Subcutaneous abdominal adipose tissue (tissue), 5 donors: ENCODE results near the gene F2R.
"Not testable (repeated sequence)": the region's sequence is repeated elsewhere in the genome, so short reads cannot be mapped to it uniquely, and the experiment has no call there.

Experiments used
- H3K27ac ChIP-seq: one replicate; pipeline ENCODE4 v1.7.0; 2013; ENCODE audit warnings: low read depth, mild to moderate bottlenecking, inconsistent platforms, low read length, moderate library complexity
- H3K27me3 ChIP-seq, 5 donors: one replicate each; pipeline ENCODE4 v1.7.0; 2013; ENCODE audit warnings: low read length in 5 of 5, inconsistent platforms in 1 of 5; ENCODE audit not compliant: control insufficient read depth in 5 of 5, insufficient read depth in 4 of 5
- H3K36me3 ChIP-seq, 5 donors: one replicate each; pipeline ENCODE4 v1.7.0; 2013; ENCODE audit warnings: low read length in 5 of 5; ENCODE audit not compliant: control insufficient read depth in 5 of 5, insufficient read depth in 5 of 5
- H3K4me1 ChIP-seq, 5 donors: one replicate each; pipeline ENCODE4 v1.7.0; 2013; ENCODE audit warnings: low read length in 5 of 5, mild to moderate bottlenecking in 3 of 5, moderate library complexity in 1 of 5; ENCODE audit not compliant: control insufficient read depth in 5 of 5, insufficient read depth in 5 of 5
- H3K4me3 ChIP-seq, 5 donors: one replicate each; pipeline ENCODE4 v1.7.0; 2013; ENCODE audit warnings: low read length in 5 of 5, low read depth in 1 of 5
- H3K9ac ChIP-seq, 5 donors: one replicate each; pipeline ENCODE4 v1.7.0; 2013; ENCODE audit warnings: low read length in 5 of 5, mild to moderate bottlenecking in 4 of 5, moderate library complexity in 3 of 5
- H3K9me3 ChIP-seq, 5 donors: one replicate each; pipeline ENCODE4 v1.7.0; 2013; ENCODE audit warnings: low read length in 5 of 5; ENCODE audit not compliant: control insufficient read depth in 5 of 5
- donor health status: healthy.
- donor health status: healthy.
- donor health status: healthy.
- donor health status: healthy.
- donor health status: healthy.

F2R gene

GRCh38 chr5:76680826-76681225 lies 35.1 kb upstream of the F2R start:
- H3K36me3 ChIP-seq: not testable (repeated sequence)

GRCh38 chr5:76681287-76681686 lies 34.6 kb upstream of the F2R start:
- H3K36me3 ChIP-seq: peaks cover 0 to 7% (median 0%) of the 10 kb centered on the region in 5 donors
- no peaks in the 10 kb centered on the region for H3K27me3 ChIP-seq
- H3K4me1 ChIP-seq: peaks cover 0 to 10% (median 0%) of the 10 kb centered on the region in 5 donors
- no peak overlapping the region for H3K27ac ChIP-seq
- no peaks in the 10 kb centered on the region for H3K9me3 ChIP-seq
- H3K4me3 ChIP-seq: no peak overlapping the region
- no peak overlapping the region for H3K9ac ChIP-seq

More at GRCh38 chr5:76680826-76681225, 35.1 kb upstream of the F2R start:
- not testable (repeated sequence) for H3K4me3 ChIP-seq, H3K9ac ChIP-seq, H3K4me1 ChIP-seq, H3K27ac ChIP-seq, H3K9me3 ChIP-seq, H3K27me3 ChIP-seq

- Histone ChIP-seq H3K9ac (no peak overlapping the region), H3K36me3 (peaks cover 0 to 7% (median 0%) of the 10 kb centered on the region in 5 donors), H3K27me3 (no peaks in the 10 kb centered on the region), H3K27ac (no peak overlapping the region), H3K9me3 (no peaks in the 10 kb centered on the region), H3K4me1 (peaks cover 0 to 10% (median 0%) of the 10 kb centered on the region in 5 donors), H3K4me3 (no peak overlapping the region)
These were observed 33.5 kb upstream of the F2R start for GRCh38 chr5:76682387-76682786.

GRCh38 chr5:76683816-76684731 lies 31.9 kb upstream of the F2R start:
- Histone ChIP-seq H3K9me3 (no peaks in the 10 kb centered on the region), H3K4me3 (no peak overlapping the region), H3K27me3 (no peaks in the 10 kb centered on the region), H3K4me1 (peaks cover 0 to 5% (median 0%) of the 10 kb centered on the region in 5 donors), H3K9ac (no peak overlapping the region), H3K36me3 (peaks cover 0 to 6% (median 0%) of the 10 kb centered on the region in 5 donors), H3K27ac (no peak overlapping the region)

- H3K27ac ChIP-seq: no peak overlapping the region
These were observed 31.0 kb upstream of the F2R start for GRCh38 chr5:76684756-76685519.

GRCh38 chr5:76685704-76686103 lies 30.2 kb upstream of the F2R start:
- H3K36me3 ChIP-seq: peaks cover 0 to 6% (median 0%) of the 10 kb centered on the region in 5 donors
- H3K9ac ChIP-seq: no peak overlapping the region
- no peaks in the 10 kb centered on the region for H3K27me3 ChIP-seq
- H3K27ac ChIP-seq: no peak overlapping the region
- no peak overlapping the region for H3K4me3 ChIP-seq
- no peaks in the 10 kb centered on the region for H3K9me3 ChIP-seq
- H3K4me1 ChIP-seq: peaks cover 0 to 10% (median under 1%) of the 10 kb centered on the region in 5 donors

More at GRCh38 chr5:76684756-76685519, 31.0 kb upstream of the F2R start:
- H3K27me3 ChIP-seq: no peaks in the 10 kb centered on the region
- H3K4me3 ChIP-seq: no peak overlapping the region
- peaks cover 0 to 3% (median 0%) of the 10 kb centered on the region in 5 donors for H3K4me1 ChIP-seq
- no peaks in the 10 kb centered on the region for H3K9me3 ChIP-seq
- no peak overlapping the region for H3K9ac ChIP-seq
- H3K36me3 ChIP-seq: peaks cover 0 to 6% (median 0%) of the 10 kb centered on the region in 5 donors

GRCh38 chr5:76688212-76688611 lies 27.7 kb upstream of the F2R start:
- Histone ChIP-seq H3K36me3 (peaks cover 0 to 10% (median 0%) of the 10 kb centered on the region in 5 donors), H3K4me3 (no peak overlapping the region), H3K27me3 (no peaks in the 10 kb centered on the region), H3K4me1 (peaks cover 0 to 22% (median 3%) of the 10 kb centered on the region in 5 donors), H3K9me3 (no peaks in the 10 kb centered on the region), H3K9ac (no peak overlapping the region), H3K27ac (no peak overlapping the region)

- Histone ChIP-seq H3K9ac (no peak overlapping the region), H3K27me3 (no peaks in the 10 kb centered on the region), H3K36me3 (peaks cover 0 to 10% (median 0%) of the 10 kb centered on the region in 5 donors), H3K4me3 (no peak overlapping the region), H3K9me3 (no peaks in the 10 kb centered on the region), H3K4me1 (peaks cover 0 to 22% (median 3%) of the 10 kb centered on the region in 5 donors), H3K27ac (no peak overlapping the region)
These were observed 27.1 kb upstream of the F2R start for GRCh38 chr5:76688836-76689235.

- Histone ChIP-seq H3K27me3 (no peaks in the 10 kb centered on the region), H3K4me3 (no peak overlapping the region), H3K36me3 (peaks cover 0 to 13% (median 0%) of the 10 kb centered on the region in 5 donors), H3K4me1 (peaks cover 0 to 22% (median 3%) of the 10 kb centered on the region in 5 donors), H3K27ac (no peak overlapping the region), H3K9me3 (no peaks in the 10 kb centered on the region), H3K9ac (no peak overlapping the region)
These were observed 26.4 kb upstream of the F2R start for GRCh38 chr5:76689321-76690036.
